ENCODE measurements around the gene THOC2. TPM values are rescaled to one million over a fixed set of nuclear protein-coding genes. Genes with fewer than 3 reads are reported as not detected.

The THOC2 gene
- total and polyA plus RNA-seq, 4 donors, result 67.2 to 97.7 (median 78.2) TPM

- no peaks in the 10 kb centered on the region for H3K27me3 ChIP-seq (ENCODE audit: control insufficient read depth, insufficient read depth, low read length)
- H3K27ac ChIP-seq (ENCODE audit: low read depth, low read length), result no peak overlapping the region
- peak in 2 of 6 donors; percentile 35 to 45 for DNase-seq (ENCODE audit: low read depth in 4 of 6, low spot score in 6 of 6)
- 45% methylated on average over 20 of the region's 20 CpGs for WGBS (ENCODE audit: insufficient coverage)
- no peaks in the 10 kb centered on the region for H3K9me3 ChIP-seq (ENCODE audit: control insufficient read depth, insufficient read depth, low read length)
- no peaks in the 10 kb centered on the region for H3K36me3 ChIP-seq (ENCODE audit: control insufficient read depth, insufficient read depth, low read length)
- H3K4me1 ChIP-seq (ENCODE audit: control insufficient read depth, insufficient read depth, low read length), result peaks cover 4% of the 10 kb centered on the region
- no peak overlapping the region for H3K4me3 ChIP-seq (ENCODE audit: low read depth, low read length)
Observed at GRCh38 chrX:123648028-123648810, 84.6 kb downstream of the THOC2 start.

DNA sequence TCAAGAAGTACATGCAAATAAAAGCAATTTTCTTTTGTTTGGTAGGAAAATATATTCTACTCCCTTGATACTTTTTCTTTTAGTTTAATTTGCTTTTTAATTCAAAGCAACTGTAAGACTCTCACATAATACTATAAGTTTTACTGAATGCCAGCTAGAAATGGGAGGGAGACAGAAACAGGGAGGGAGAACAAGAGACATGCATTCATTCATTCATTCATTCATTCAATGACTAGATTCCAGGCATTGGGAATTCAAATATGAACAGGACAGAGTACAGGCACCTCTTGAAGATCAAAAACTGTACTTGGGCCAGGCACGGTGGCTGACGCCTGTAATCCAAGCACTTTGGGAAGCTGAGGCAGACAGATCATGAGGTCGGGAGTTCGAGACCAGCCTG lies 85.6 kb downstream of the THOC2 start:
- Histone ChIP-seq H3K9me3 (ENCODE audit: control insufficient read depth, insufficient read depth, low read length) (no peaks in the 10 kb centered on the region), H3K4me1 (ENCODE audit: control insufficient read depth, insufficient read depth, low read length) (peaks cover 4% of the 10 kb centered on the region), H3K4me3 (ENCODE audit: low read depth, low read length) (no peak overlapping the region), H3K27me3 (ENCODE audit: control insufficient read depth, insufficient read depth, low read length) (no peaks in the 10 kb centered on the region), H3K27ac (ENCODE audit: low read depth, low read length) (no peak overlapping the region), H3K36me3 (ENCODE audit: control insufficient read depth, insufficient read depth, low read length) (no peaks in the 10 kb centered on the region)
- DNase-seq (ENCODE audit: low read depth in 4 of 6, low spot score in 6 of 6), result no peak
- 98% methylated on average over 4 of the region's 4 CpGs for WGBS (ENCODE audit: insufficient coverage)

DNA sequence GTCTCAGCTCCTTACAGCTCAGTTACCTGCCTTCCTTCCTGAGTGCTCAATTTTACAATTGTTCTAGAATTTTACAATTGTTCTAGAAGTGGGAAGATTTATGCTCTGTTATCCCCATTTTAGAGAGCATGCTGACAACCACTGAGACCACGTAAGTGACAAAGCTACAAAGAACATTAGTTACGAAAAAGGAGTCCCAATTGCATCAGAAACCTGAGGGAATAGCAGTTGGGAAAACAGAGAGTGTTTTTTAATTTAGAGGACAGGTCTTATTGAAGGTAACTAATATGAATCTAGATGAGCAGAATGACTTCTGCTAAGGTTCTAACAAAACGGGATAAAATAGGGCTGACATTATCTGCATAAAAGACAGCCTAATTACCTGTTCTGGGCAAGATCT lies 103.3 kb downstream of the THOC2 start:
- Histone ChIP-seq H3K27ac (ENCODE audit: low read depth, low read length) (no peak overlapping the region), H3K36me3 (ENCODE audit: control insufficient read depth, insufficient read depth, low read length) (no peaks in the 10 kb centered on the region), H3K27me3 (ENCODE audit: control insufficient read depth, insufficient read depth, low read length) (no peaks in the 10 kb centered on the region), H3K9me3 (ENCODE audit: control insufficient read depth, insufficient read depth, low read length) (no peaks in the 10 kb centered on the region), H3K4me1 (ENCODE audit: control insufficient read depth, insufficient read depth, low read length) (no peaks in the 10 kb centered on the region), H3K4me3 (ENCODE audit: low read depth, low read length) (no peak overlapping the region)
- WGBS (ENCODE audit: insufficient coverage), result 90% methylated on average over 2 of the region's 3 CpGs
- no peak for DNase-seq (ENCODE audit: low read depth in 4 of 6, low spot score in 6 of 6)

- Histone ChIP-seq H3K9me3 (ENCODE audit: control insufficient read depth, insufficient read depth, low read length) (no peaks in the 10 kb centered on the region), H3K36me3 (ENCODE audit: control insufficient read depth, insufficient read depth, low read length) (no peaks in the 10 kb centered on the region), H3K4me3 (ENCODE audit: low read depth, low read length) (no peak overlapping the region), H3K27ac (ENCODE audit: low read depth, low read length) (no peak overlapping the region), H3K4me1 (ENCODE audit: control insufficient read depth, insufficient read depth, low read length) (no peaks in the 10 kb centered on the region), H3K27me3 (ENCODE audit: control insufficient read depth, insufficient read depth, low read length) (no peaks in the 10 kb centered on the region)
- no peak for DNase-seq (ENCODE audit: low read depth in 4 of 6, low spot score in 6 of 6)
Observed at GRCh38 chrX:123626962-123627361, 105.9 kb downstream of the THOC2 start.

- no peak overlapping the region for H3K27ac ChIP-seq (ENCODE audit: low read depth, low read length)
- no CpG with 5 or more reads among the region's 2 CpGs for WGBS (ENCODE audit: insufficient coverage)
- DNase-seq (ENCODE audit: low read depth in 4 of 6, low spot score in 6 of 6), result no peak
- no peaks in the 10 kb centered on the region for H3K36me3 ChIP-seq (ENCODE audit: control insufficient read depth, insufficient read depth, low read length)
- no peaks in the 10 kb centered on the region for H3K27me3 ChIP-seq (ENCODE audit: control insufficient read depth, insufficient read depth, low read length)
- H3K4me1 ChIP-seq (ENCODE audit: control insufficient read depth, insufficient read depth, low read length), result no peaks in the 10 kb centered on the region
- H3K4me3 ChIP-seq (ENCODE audit: low read depth, low read length), result no peak overlapping the region
- H3K9me3 ChIP-seq (ENCODE audit: control insufficient read depth, insufficient read depth, low read length), result no peaks in the 10 kb centered on the region
Observed at GRCh38 chrX:123625952-123626351, 106.9 kb downstream of the THOC2 start.

GRCh38 chrX:123625477-123625876 lies 107.4 kb downstream of the THOC2 start:
- Histone ChIP-seq H3K4me3 (ENCODE audit: low read depth, low read length) (no peak overlapping the region), H3K9me3 (ENCODE audit: control insufficient read depth, insufficient read depth, low read length) (no peaks in the 10 kb centered on the region), H3K4me1 (ENCODE audit: control insufficient read depth, insufficient read depth, low read length) (no peaks in the 10 kb centered on the region), H3K27ac (ENCODE audit: low read depth, low read length) (no peak overlapping the region), H3K36me3 (ENCODE audit: control insufficient read depth, insufficient read depth, low read length) (no peaks in the 10 kb centered on the region), H3K27me3 (ENCODE audit: control insufficient read depth, insufficient read depth, low read length) (no peaks in the 10 kb centered on the region)
- no peak for DNase-seq (ENCODE audit: low read depth in 4 of 6, low spot score in 6 of 6)
- no CpG with 5 or more reads among the region's 1 CpG for WGBS (ENCODE audit: insufficient coverage)

- Histone ChIP-seq H3K9me3 (ENCODE audit: control insufficient read depth, insufficient read depth, low read length) (no peaks in the 10 kb centered on the region), H3K4me1 (ENCODE audit: control insufficient read depth, insufficient read depth, low read length) (no peaks in the 10 kb centered on the region), H3K27ac (ENCODE audit: low read depth, low read length) (no peak overlapping the region), H3K27me3 (ENCODE audit: control insufficient read depth, insufficient read depth, low read length) (no peaks in the 10 kb centered on the region), H3K36me3 (ENCODE audit: control insufficient read depth, insufficient read depth, low read length) (no peaks in the 10 kb centered on the region), H3K4me3 (ENCODE audit: low read depth, low read length) (no peak overlapping the region)
- 100% methylated on average over 1 of the region's 1 CpG for WGBS (ENCODE audit: insufficient coverage)
- DNase-seq (ENCODE audit: low read depth in 4 of 6, low spot score in 6 of 6), result no peak
Observed at GRCh38 chrX:123617007-123617406, 115.8 kb downstream of the THOC2 start.

DNA sequence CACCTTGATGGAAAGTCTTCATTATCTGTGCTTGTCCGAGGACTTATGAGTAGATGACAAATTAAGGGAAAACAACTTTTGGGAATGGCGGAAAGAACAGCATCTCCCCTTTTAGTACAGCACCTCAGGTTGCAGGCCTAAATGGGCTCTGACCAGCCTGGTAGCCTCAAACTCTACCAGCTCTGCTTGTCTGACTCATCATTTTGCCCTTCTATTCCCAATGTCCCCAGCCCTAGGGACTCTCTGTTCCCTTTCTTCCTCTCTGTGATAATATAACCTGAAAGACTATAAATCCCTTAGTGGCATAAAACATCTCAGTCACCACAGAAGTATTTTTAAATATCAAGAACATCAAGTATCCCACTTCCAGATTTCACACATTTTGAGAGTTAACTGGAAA lies 121.9 kb downstream of the THOC2 start:
- no peaks in the 10 kb centered on the region for H3K9me3 ChIP-seq (ENCODE audit: control insufficient read depth, insufficient read depth, low read length)
- no peak overlapping the region for H3K4me3 ChIP-seq (ENCODE audit: low read depth, low read length)
- no peaks in the 10 kb centered on the region for H3K36me3 ChIP-seq (ENCODE audit: control insufficient read depth, insufficient read depth, low read length)
- no peak for DNase-seq (ENCODE audit: low read depth in 4 of 6, low spot score in 6 of 6)
- no peak overlapping the region for H3K27ac ChIP-seq (ENCODE audit: low read depth, low read length)
- no peaks in the 10 kb centered on the region for H3K4me1 ChIP-seq (ENCODE audit: control insufficient read depth, insufficient read depth, low read length)
- whole genome bisulfite sequencing (ENCODE audit: insufficient coverage), result 43% methylated on average over 1 of the region's 2 CpGs
- H3K27me3 ChIP-seq (ENCODE audit: control insufficient read depth, insufficient read depth, low read length), result no peaks in the 10 kb centered on the region

DNA sequence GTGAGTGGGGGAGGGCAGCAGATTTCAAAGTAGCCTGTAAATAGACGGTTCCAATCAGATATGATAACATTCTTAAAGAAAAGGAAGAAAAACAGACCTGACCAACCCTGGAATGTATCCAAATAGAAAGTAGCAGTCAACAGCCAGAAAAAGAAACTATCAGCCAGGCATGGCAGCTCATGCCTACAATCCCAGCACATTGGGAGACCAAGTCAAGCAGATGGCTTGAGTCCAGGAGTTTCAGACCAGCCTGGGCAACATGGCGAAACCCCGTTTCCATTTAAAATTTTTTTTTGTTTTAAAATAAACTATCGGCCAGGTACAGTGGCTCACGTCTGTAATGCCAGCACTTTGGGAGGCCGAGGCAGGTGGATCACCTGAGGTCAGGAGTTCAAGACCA lies 125.0 kb downstream of the THOC2 start:
- WGBS (ENCODE audit: insufficient coverage), result no CpG with 5 or more reads among the region's 6 CpGs
- H3K36me3 ChIP-seq (ENCODE audit: control insufficient read depth, insufficient read depth, low read length), result no peaks in the 10 kb centered on the region
- H3K27ac ChIP-seq (ENCODE audit: low read depth, low read length), result no peak overlapping the region
- no peak overlapping the region for H3K4me3 ChIP-seq (ENCODE audit: low read depth, low read length)
- H3K9me3 ChIP-seq (ENCODE audit: control insufficient read depth, insufficient read depth, low read length), result no peaks in the 10 kb centered on the region
- H3K27me3 ChIP-seq (ENCODE audit: control insufficient read depth, insufficient read depth, low read length), result no peaks in the 10 kb centered on the region
- no peak for DNase-seq (ENCODE audit: low read depth in 4 of 6, low spot score in 6 of 6)
- no peaks in the 10 kb centered on the region for H3K4me1 ChIP-seq (ENCODE audit: control insufficient read depth, insufficient read depth, low read length)

- Histone ChIP-seq H3K9me3 (ENCODE audit: control insufficient read depth, insufficient read depth, low read length) (no peaks in the 10 kb centered on the region), H3K36me3 (ENCODE audit: control insufficient read depth, insufficient read depth, low read length) (peaks cover 3% of the 10 kb centered on the region), H3K4me3 (ENCODE audit: low read depth, low read length) (no peak overlapping the region), H3K27ac (ENCODE audit: low read depth, low read length) (no peak overlapping the region), H3K27me3 (ENCODE audit: control insufficient read depth, insufficient read depth, low read length) (no peaks in the 10 kb centered on the region), H3K4me1 (ENCODE audit: control insufficient read depth, insufficient read depth, low read length) (no peaks in the 10 kb centered on the region)
- no CpG with 5 or more reads among the region's 1 CpG for WGBS (ENCODE audit: insufficient coverage)
- no peak for DNase-seq (ENCODE audit: low read depth in 4 of 6, low spot score in 6 of 6)
Observed at GRCh38 chrX:123607270-123607669, 125.6 kb downstream of the THOC2 start.
